Activated CD4-positive, alpha-beta memory T cell treated with anti-CD3 and anti-CD28 coated beads, Interleukin-2, amount 10 ng/mL, durations not matched to agents 7 days and 5 days (primary cell): ENCODE measurements around the gene NCS1. TPM values are rescaled to one million over a fixed set of nuclear protein-coding genes. Genes with fewer than 3 reads are reported as not detected.
"Not testable (repeated sequence)": the region's sequence is repeated elsewhere in the genome, so short reads cannot be mapped to it uniquely, and the experiment has no call there.

Experiments used
- CTCF ChIA-PET: fragments of 350-600 bp; sonication (Branson Sonifier 250); formaldehyde crosslinking; loops from one replicate; lab custom pipeline; 2021; ENCODE audit warnings: antibody characterized with exemption, inconsistent platforms; lab: Charles Lee
- POLR2A ChIA-PET: fragments of 350-600 bp; sonication (Branson Sonifier 250); formaldehyde crosslinking; loops from one replicate; lab custom pipeline; 2021; ENCODE audit warnings: antibody characterized with exemption; lab: Charles Lee
- DNase-seq: peaks from one replicate; pipeline ENCODE4 v3.0.0-alpha.2; 2020
- H3K27ac Mint-ChIP-seq: one replicate; pipeline ENCODE4 v1.8.0; 2021; ENCODE audit warnings: mild to moderate bottlenecking, mixed read lengths
- H3K27me3 Mint-ChIP-seq: one replicate; pipeline ENCODE4 v1.8.0; 2021; ENCODE audit warnings: mixed read lengths
- H3K36me3 Mint-ChIP-seq: one replicate; pipeline ENCODE4 v1.8.0; 2021; ENCODE audit warnings: low read depth, mixed read lengths
- H3K4me1 Mint-ChIP-seq: one replicate; pipeline ENCODE4 v1.8.0; 2021; ENCODE audit warnings: mixed read lengths
- H3K4me3 Mint-ChIP-seq: one replicate; pipeline ENCODE4 v1.8.0; 2021; ENCODE audit warnings: mild to moderate bottlenecking, mixed read lengths
- H3K9me3 Mint-ChIP-seq: one replicate; pipeline ENCODE4 v1.8.0; 2021; ENCODE audit warnings: mixed read lengths
- total RNA-seq, 2 experiments: library from RNA; stranded (reverse); gene quantifications; one replicate each; pipeline ENCODE4 v1.2.3, GENCODE V29; 2021

NCS1 gene
- total RNA-seq, 2 experiments from 2014 or later, result 2.8 to 3.1 TPM

DNA sequence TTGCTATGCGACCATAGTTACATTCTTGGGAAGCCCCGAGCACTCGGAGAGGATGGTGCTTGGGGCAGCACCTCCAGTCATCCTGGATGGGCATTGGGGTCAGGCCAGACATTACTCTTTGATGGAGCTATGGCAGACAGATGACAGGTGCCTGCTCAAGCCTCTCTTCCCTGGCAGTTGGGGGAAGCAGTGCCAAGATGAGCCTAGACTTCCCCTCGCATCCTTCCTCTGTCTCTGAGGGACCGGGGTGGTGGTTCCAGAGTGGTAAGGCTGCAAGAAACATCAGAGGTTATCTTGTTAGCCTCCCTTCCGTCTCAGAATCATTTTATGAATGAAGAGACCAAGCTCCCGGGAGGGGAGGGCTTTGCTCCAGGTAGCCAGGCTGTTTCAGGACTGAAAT lies 90.6 kb downstream of the NCS1 start:
- Mint-ChIP-seq H3K36me3 (no peaks in the 10 kb centered on the region), H3K4me1 (peaks cover 2% of the 10 kb centered on the region), H3K4me3 (no peak overlapping the region), H3K9me3 (no peaks in the 10 kb centered on the region), H3K27me3 (peaks cover 58% of the 10 kb centered on the region), H3K27ac (no peak overlapping the region)
- DNase-seq, result no peak
- POLR2A ChIA-PET, result no interaction called here
- CTCF ChIA-PET, result interaction anchor here (1.0 kb wide), 1 partner anchor 26 kb away, joined by 3 read pairs; no protein-coding TSS in a partner anchor

DNA sequence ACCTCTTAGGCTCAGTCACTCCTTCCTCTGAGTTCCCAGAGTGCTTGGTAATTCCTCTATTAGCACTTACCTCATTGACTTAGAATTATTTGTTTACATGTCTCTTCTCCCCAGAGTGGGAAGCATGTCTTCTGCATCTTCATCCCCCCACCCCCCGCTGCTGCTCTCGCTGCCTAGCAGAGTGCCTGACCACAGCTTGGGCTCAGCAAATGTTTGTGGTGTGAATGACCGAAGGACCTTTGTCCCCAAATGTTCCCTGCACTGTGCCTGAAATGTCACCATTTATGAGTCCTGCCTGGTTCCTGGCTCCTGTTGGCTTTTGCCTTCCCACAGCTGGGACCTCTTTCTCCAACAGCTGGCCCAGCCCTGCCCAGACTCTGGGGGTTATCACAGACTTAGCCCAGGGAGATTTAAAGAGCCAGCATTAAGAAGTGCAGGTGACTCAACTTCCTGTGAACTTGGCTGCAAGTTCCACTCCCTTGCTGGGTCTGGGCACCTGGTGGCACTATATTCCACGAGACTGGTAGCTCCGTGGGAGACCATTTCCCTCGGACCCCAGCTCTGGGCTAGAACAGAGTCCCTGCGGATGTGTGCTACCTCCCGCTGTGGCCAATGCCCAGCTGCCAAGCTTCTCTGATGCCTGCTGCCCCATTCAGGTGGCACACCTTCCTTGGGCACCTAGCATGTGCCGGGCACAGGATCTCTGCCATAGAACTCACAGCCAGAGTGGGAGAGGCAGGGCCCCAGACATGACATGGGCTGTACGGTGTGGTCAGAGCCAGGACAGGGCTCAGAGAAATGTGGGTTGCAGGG lies 91.6 kb downstream of the NCS1 start:
- Mint-ChIP-seq H3K9me3 (no peaks in the 10 kb centered on the region), H3K36me3 (no peaks in the 10 kb centered on the region), H3K27ac (no peak overlapping the region), H3K27me3 (peaks cover 63% of the 10 kb centered on the region), H3K4me1 (peaks cover 2% of the 10 kb centered on the region), H3K4me3 (no peak overlapping the region)
- no peak for DNase-seq
- POLR2A ChIA-PET, result no interaction called here
- CTCF ChIA-PET, result interaction anchor here (1.0 kb wide), 1 partner anchor 27 kb away, joined by 3 read pairs; no protein-coding TSS in a partner anchor

DNA sequence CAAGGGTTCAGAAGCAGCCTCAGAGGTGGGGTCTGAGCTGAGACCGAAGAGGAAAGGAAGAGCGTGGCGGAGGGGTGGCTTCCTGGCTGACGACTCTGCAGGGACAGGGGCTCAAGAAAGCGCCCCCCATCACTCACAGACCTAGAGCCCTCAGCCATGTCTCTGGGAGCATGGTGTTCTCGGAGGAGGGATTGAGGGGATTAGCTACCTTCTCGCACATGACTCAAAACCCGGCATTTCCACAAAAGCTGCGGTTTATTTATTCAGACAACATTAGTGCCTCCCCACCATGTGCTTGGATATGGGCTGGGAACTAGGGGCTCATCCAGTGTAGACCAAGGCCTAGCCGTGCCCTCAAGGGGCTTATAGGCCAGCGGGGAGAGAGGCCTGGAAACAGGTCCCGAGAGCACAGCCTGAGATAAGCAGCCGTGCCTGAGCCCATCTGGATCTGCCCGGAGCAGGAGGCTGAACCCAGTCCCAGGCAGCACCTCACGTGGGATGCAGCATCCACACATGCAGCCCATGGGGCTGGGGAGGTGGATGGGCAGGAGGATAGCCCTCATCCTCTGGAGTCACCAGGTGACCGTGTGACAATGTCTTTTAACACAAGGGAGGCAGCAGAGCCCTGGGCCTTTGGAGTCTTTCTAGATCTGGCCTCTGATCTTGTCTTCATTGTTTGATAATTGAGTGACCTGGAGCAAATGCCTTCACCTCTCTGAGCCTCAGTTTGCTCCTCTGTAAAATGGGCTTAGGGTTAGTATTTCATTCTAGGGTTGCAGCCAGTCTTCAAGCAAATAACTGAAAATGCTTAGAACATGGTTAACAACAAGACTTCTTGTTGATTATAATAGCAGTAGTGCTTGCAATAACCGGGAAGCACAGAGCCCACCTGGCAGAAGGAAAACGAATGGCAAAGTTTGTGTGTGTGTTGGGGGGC lies 92.5 kb downstream of the NCS1 start:
- no peak overlapping the region for H3K27ac Mint-ChIP-seq

DNA sequence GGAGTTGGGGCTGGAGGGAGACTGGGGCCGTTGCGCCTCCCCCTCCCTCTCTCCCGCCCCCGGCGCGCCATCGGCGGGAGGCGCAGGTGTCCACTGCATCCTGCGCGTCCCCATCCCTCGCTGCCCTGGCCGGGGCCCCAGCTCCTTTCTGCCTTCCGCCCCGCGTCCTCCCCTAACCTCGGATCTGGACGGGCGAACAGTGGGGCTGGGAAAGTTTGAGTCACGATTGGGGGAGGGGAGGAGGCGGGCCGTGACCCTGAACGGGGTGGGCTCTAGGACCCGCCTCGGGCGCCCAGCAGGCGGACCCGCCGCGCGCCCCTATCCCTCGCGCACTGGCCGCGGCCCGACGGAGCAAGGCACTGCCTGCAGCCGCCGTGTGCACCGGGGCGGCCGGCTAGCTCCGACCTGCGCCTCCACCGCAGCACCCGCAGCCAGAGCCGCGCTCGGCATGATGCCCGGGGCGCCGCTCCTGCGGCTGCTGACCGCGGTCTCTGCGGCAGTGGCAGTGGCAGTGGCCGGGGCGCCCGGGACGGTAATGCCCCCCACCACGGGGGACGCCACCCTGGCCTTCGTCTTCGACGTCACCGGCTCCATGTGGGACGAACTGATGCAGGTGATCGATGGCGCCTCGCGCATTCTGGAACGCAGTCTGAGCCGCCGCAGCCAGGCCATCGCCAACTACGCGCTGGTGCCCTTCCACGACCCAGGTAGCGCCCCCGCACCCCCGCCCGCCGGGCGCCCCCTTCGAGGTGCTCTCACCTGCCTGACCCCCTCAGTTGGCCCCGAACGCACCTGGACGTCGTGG lies 93.4 kb downstream of the NCS1 start, which contains the start of gene HMCN2:
Gene HMCN2, plus strand, starts transcription at position 330 of the 805 bp plus-strand sequence. Its CDS starts 119 bp downstream, at position 449.
- CTCF ChIA-PET, result no interaction called here
- Mint-ChIP-seq H3K27ac (no peak within 1 kb of the TSS), H3K36me3 (no peaks in the 10 kb centered on the region), H3K4me3 (no peak within 1 kb of the TSS), H3K4me1 (peaks cover 2% of the 10 kb centered on the region), H3K9me3 (no peaks in the 10 kb centered on the region), H3K27me3 (peaks cover 60% of the 10 kb centered on the region)
- DNase-seq, result no peak
- POLR2A ChIA-PET, result no interaction called here

More for the DNA sequence above, 92.5 kb downstream of the NCS1 start:
- no peaks in the 10 kb centered on the region for H3K36me3 Mint-ChIP-seq
- H3K4me3 Mint-ChIP-seq, result no peak overlapping the region
- POLR2A ChIA-PET, result no interaction called here
- peaks cover 2% of the 10 kb centered on the region for H3K4me1 Mint-ChIP-seq
- no peak for DNase-seq
- CTCF ChIA-PET, result no interaction called here
- H3K9me3 Mint-ChIP-seq, result no peaks in the 10 kb centered on the region
- H3K27me3 Mint-ChIP-seq, result peaks cover 59% of the 10 kb centered on the region

DNA sequence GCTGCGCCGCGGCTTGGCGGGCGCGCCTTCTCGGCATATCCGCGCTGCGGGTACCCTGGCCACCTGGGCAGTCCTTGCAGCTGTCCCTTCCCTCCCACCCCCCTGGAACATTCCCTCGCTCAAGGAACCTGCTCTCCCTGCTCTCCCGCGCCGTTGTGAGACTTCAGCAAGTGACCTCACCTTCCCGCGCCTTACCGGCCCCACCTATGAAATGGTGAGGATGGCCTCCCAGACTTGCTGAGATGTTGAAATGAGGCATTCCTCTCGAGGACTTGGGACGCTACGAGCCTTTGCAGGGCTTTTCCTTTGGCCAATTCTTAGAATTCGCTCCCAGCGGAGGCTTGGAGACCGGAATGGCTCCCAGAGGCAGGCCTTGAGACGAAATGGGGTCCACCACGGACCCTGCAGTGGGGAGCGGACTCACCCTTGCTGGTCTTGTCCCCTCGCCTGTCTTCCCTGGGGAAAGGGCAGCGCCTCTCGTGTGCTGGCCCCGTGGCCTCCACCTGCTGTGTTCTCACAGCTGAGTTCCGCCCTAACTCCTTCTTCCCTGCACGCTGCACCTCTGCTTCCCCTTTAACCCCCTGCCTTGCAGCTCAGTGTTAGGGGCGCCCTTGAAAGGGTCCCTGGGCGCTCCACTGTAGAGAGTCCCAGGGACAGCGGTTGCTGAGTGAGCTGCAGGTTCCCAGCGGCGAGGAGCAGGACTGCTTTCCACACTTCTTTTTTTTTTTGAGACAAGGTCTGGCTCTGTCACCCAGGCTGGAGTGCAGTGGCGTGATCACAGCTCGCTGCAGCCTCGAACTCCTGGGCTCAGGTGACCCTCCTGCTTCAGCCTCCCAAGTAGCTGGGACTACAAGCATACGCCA lies 94.3 kb downstream of the NCS1 start:
- CTCF ChIA-PET, result no interaction called here
- peaks cover 2% of the 10 kb centered on the region for H3K4me1 Mint-ChIP-seq
- DNase-seq, result no peak
- peaks cover 65% of the 10 kb centered on the region for H3K27me3 Mint-ChIP-seq
- H3K4me3 Mint-ChIP-seq, result no peak overlapping the region
- no peaks in the 10 kb centered on the region for H3K9me3 Mint-ChIP-seq
- H3K36me3 Mint-ChIP-seq, result no peaks in the 10 kb centered on the region
- no peak overlapping the region for H3K27ac Mint-ChIP-seq
- POLR2A ChIA-PET, result no interaction called here

DNA sequence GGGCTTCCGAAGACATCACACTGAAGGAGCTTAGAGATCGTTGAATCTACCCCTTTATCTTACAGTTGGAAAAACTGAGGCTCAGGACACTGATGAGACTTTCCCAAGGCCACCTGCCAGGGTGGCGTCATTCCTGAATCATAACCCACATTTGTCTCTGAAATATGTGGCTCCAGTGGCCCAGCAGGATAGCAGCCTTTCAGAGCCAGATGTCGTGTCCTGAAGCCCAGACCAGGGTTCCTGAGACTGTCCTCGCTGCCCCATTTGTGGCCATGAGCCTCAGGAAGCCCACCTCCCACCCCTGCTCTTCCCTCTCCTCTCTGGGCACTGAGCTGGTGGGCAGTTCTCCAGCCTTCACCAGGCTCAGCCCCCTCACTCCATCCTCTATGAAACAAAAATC lies 95.7 kb downstream of the NCS1 start:
- ChIA-PET POLR2A (no interaction called here), CTCF (no interaction called here)
- Mint-ChIP-seq H3K27me3 (peaks cover 61% of the 10 kb centered on the region), H3K4me3 (no peak overlapping the region), H3K9me3 (no peaks in the 10 kb centered on the region), H3K4me1 (peaks cover 2% of the 10 kb centered on the region), H3K27ac (no peak overlapping the region), H3K36me3 (no peaks in the 10 kb centered on the region)
- no peak for DNase-seq

DNA sequence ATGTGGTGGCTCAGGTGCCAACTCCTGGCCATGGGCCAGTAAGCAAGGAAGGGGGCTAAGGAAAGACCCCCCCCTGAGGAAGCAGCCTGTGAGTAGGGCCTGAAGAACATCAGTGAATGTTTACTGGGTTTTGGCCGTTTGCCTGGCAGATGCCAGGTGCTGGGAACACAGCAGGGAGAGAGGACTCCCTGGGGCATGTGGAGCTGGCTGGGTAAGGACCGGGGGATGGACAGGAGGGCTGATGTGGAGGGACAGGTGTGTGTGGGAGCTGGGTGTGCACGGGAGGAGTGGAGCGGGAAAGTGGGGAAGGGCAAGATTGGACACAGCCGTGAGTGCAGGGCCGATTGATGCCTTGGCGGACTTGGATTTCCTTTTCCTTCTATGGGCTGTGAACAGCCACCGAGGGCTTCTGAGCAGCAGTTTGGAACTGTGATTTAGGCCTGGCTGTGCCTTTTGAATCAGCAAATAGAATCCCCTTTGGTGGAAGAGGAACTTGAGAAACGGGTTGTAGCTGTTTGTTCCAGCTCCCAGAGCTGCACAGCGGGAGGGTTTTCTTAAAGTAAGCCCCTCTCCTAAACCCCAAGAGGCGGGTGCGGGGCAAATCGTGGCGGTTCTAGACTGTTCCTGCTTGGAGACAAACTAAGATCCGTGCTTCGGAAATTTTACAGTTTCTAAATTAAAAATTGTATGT lies 96.5 kb downstream of the NCS1 start:
- DNase-seq, result no peak
- CTCF ChIA-PET, result no interaction called here
- no peak overlapping the region for H3K4me3 Mint-ChIP-seq
- H3K27me3 Mint-ChIP-seq, result peaks cover 55% of the 10 kb centered on the region
- H3K36me3 Mint-ChIP-seq, result no peaks in the 10 kb centered on the region
- no peaks in the 10 kb centered on the region for H3K9me3 Mint-ChIP-seq
- peaks cover 2% of the 10 kb centered on the region for H3K4me1 Mint-ChIP-seq
- POLR2A ChIA-PET, result no interaction called here
- no peak overlapping the region for H3K27ac Mint-ChIP-seq

DNA sequence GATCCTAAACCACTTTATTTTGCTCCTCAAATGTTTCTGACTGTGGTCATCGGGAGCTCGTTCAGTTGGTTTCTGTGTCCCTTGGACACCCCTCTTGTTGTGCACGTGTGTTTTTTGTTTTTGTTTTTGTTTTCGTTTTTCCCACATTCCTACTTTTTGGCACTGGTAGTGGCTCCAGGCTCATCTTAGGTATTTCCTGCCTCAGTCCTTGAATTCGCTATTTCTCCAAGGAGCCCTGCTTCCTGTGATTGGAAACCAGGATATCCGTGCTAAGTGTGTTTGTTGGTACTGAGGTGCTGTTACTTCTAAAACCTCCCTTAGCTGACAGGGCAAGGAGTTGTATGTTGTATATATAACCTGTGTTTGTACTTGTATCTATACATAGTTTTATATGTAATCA lies 99.3 kb downstream of the NCS1 start:
- no peak overlapping the region for H3K27ac Mint-ChIP-seq
- CTCF ChIA-PET, result no interaction called here
- H3K4me3 Mint-ChIP-seq, result no peak overlapping the region
- H3K4me1 Mint-ChIP-seq, result no peaks in the 10 kb centered on the region
- peaks cover 47% of the 10 kb centered on the region for H3K27me3 Mint-ChIP-seq
- POLR2A ChIA-PET, result no interaction called here
- DNase-seq, result no peak
- H3K36me3 Mint-ChIP-seq, result no peaks in the 10 kb centered on the region
- H3K9me3 Mint-ChIP-seq, result no peaks in the 10 kb centered on the region

DNA sequence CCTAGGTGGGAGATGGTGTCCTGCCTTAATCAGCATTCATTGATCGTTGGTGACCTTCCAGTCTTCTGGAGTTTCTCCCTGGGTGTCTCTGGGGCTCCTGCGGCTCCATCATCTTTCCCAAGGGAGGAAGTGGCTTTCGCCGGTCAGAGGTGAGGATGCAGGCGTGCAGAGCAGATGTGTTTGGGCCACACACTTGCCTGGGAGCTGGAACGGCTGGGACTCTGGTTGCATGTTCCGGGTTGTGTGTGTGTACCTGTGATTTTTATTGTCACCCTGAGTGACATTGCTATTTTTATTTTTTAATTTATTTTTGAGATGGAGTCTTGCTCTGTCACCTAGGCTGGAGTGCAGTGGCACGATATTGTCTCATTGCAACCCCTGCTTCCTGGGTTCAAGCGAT lies 103.0 kb downstream of the NCS1 start:
- H3K4me1 Mint-ChIP-seq, result no peaks in the 10 kb centered on the region
- H3K36me3 Mint-ChIP-seq, result no peaks in the 10 kb centered on the region
- POLR2A ChIA-PET, result no interaction called here
- no peak for DNase-seq
- no peak overlapping the region for H3K27ac Mint-ChIP-seq
- H3K4me3 Mint-ChIP-seq, result no peak overlapping the region
- no peaks in the 10 kb centered on the region for H3K9me3 Mint-ChIP-seq
- CTCF ChIA-PET, result no interaction called here
- peaks cover 22% of the 10 kb centered on the region for H3K27me3 Mint-ChIP-seq

DNA sequence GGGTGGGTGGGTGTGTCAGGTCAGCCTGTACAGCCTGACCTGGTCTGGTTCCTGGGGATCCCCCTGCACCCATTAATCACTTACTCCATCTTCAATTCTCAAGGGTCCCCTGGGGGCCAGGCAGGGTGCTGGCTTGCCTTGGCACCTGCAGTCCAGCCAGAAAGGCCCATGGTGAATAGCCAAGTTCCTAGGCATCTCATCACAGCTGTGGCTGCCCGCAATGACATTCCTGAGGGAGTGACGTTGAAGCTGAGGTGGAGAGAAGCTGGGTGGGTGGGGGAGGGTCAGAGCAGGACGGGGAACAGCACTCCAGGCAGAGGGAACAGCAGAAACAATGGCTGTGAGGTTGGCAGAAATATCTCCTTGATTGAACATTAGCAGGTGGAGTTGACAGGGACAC lies 103.9 kb downstream of the NCS1 start:
- ChIA-PET CTCF (no interaction called here), POLR2A (no interaction called here)
- Mint-ChIP-seq H3K27me3 (peaks cover 20% of the 10 kb centered on the region), H3K4me3 (no peak overlapping the region), H3K4me1 (no peaks in the 10 kb centered on the region), H3K9me3 (no peaks in the 10 kb centered on the region), H3K36me3 (no peaks in the 10 kb centered on the region), H3K27ac (no peak overlapping the region)
- no peak for DNase-seq

DNA sequence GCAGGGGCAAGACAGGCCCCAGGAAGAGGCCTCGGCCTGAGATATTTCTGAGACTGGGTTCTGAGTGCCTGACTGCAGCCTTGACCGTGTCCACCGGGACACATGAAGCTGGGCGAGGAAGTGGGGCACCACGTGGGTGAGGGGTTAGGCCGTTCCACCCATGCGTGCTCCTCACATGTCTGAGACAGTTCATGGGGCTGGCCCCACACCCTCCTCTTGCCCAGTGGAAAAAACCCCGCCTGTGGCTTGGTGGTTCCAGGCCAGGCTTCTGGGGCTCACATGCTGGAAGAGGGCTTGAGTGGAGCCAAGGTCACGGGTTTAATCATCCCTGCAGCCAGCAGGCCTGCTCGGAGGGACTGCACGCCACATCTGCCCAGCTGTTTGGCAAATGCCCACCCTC lies 104.8 kb downstream of the NCS1 start:
- no peak overlapping the region for H3K27ac Mint-ChIP-seq
- POLR2A ChIA-PET, result no interaction called here
- no peaks in the 10 kb centered on the region for H3K9me3 Mint-ChIP-seq
- H3K4me3 Mint-ChIP-seq, result no peak overlapping the region
- H3K4me1 Mint-ChIP-seq, result no peaks in the 10 kb centered on the region
- H3K27me3 Mint-ChIP-seq, result peaks cover 22% of the 10 kb centered on the region
- no peak for DNase-seq
- no peaks in the 10 kb centered on the region for H3K36me3 Mint-ChIP-seq
- CTCF ChIA-PET, result no interaction called here

DNA sequence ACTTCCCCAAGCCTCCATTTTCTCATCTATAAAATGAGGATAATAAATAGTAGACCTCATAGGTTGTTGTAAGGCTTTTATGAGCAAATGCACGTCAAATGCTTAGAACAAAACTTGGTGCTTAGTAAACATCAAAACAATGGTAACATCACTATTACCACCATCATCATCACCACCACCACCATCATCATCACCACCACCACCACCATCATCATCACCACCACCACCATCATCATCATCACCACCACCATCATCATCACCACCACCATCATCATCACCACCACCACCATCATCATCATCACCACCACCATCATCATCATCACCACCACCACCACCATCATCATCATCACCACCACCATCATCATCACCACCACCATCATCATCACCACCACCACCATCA lies 105.3 kb downstream of the NCS1 start:
- H3K4me3 Mint-ChIP-seq, H3K27ac Mint-ChIP-seq, POLR2A ChIA-PET, DNase-seq, H3K9me3 Mint-ChIP-seq, H3K4me1 Mint-ChIP-seq, CTCF ChIA-PET, H3K36me3 Mint-ChIP-seq: not testable (repeated sequence)
- H3K27me3 Mint-ChIP-seq, result peaks cover 24% of the 10 kb centered on the region
